Peyer's patch (tissue), 4 donors: ENCODE measurements around the gene ASCC3.

Experiments
- CTCF ChIP-seq, 6 experiments: fragments of 450-650 bp in 4 of 6; fragments of 200-600 bp in 2 of 6; sonication (generic) in 1 of 6; IDR thresholded peaks; one replicate each; pipeline ENCODE4 v1.5.1; 2017 to 2019; ENCODE audit warnings: antibody characterized with exemption in 6 of 6, mild to moderate bottlenecking in 3 of 6, moderate library complexity in 1 of 6
- POLR2A ChIP-seq, 2 donors: fragments of 450-650 bp; IDR thresholded peaks; one replicate each; pipeline ENCODE4 v1.5.1; 2017; ENCODE audit warnings: antibody characterized with exemption in 2 of 2, mild to moderate bottlenecking in 2 of 2, moderate library complexity in 2 of 2

GRCh38 chr6:100677240-100677639, 203.9 kb downstream of the ASCC3 start:
- TF ChIP-seq CTCF (IDR thresholded peaks at IDR 0.05) (no peak), POLR2A (IDR thresholded peaks at IDR 0.05) (no peak)
